HUES64 (cell line): ENCODE measurements around the gene LMO7.
"Not testable (repeated sequence)": the region's sequence is repeated elsewhere in the genome, so short reads cannot be mapped to it uniquely, and the experiment has no call there.

ENCODE experiments used
- H3K27ac ChIP-seq: 2 replicates; pipeline ENCODE4 v1.7.0; 2013; ENCODE audit warnings: low read depth, low read length, inconsistent platforms
- H3K27me3 ChIP-seq: 2 replicates; pipeline ENCODE4 v1.6.1; 2013; ENCODE audit warnings: mild to moderate bottlenecking, low read length; ENCODE audit not compliant: insufficient read depth
- H3K36me3 ChIP-seq: 2 replicates; pipeline ENCODE4 v1.6.1; 2013; ENCODE audit warnings: mild to moderate bottlenecking, low read length; ENCODE audit not compliant: insufficient read depth
- H3K4me1 ChIP-seq: 2 replicates; pipeline ENCODE4 v1.6.1; 2013; ENCODE audit warnings: mild to moderate bottlenecking, low read length, moderate library complexity; ENCODE audit not compliant: insufficient read depth
- H3K4me3 ChIP-seq: 2 replicates; pipeline ENCODE4 v1.5.1; 2013; ENCODE audit warnings: mild to moderate bottlenecking, low read length, moderate library complexity
- H3K9ac ChIP-seq: 2 replicates; pipeline ENCODE4 v1.6.1; 2013; ENCODE audit warnings: mild to moderate bottlenecking, low read depth, low read length
- H3K9me3 ChIP-seq: 2 replicates; pipeline ENCODE4 v1.6.1; 2013; ENCODE audit warnings: low read depth, low read length; ENCODE audit not compliant: insufficient read depth
- WGBS: fragments of 150-250, 120-280 bp; methylation state at CpG from one replicate; pipeline ENCODE4 v1.1.7; 2013; ENCODE audit warnings: missing lambda C conversion rate; 5-methylcytosine and 5-hydroxymethylcytosine counted together

LMO7 gene

DNA sequence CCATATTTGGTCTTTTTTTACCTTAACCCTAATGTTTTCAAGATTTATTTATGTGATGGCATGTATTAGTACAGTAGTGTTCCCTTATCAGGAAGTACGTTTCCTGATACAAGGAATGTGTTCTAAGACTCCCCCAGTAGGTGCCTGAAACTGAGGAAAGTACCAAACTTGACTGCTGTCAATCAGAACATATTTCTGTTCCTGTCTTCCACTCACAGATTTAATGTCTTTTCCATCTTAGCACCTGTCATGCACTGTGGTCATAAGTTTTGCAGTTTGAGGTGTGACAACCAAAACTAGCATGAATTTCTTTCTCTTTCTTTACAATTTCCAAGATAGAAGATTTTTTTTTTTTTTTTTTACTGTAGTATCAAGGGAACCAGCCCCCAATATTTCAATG, 62.9 kb downstream of the LMO7 start:
- Histone ChIP-seq H3K4me1 (no peaks in the 10 kb centered on the region), H3K36me3 (0 out of 2 replicates have a peak, but pooled peaks cover 2% of the 10 kb centered on the region), H3K9me3 (peaks cover 13% of the 10 kb centered on the region), H3K9ac (no peak overlapping the region), H3K27ac (no peak overlapping the region), H3K27me3 (no peaks in the 10 kb centered on the region), H3K4me3 (no peak overlapping the region)
- 100% methylated on average over 1 of the region's 1 CpG for WGBS

DNA sequence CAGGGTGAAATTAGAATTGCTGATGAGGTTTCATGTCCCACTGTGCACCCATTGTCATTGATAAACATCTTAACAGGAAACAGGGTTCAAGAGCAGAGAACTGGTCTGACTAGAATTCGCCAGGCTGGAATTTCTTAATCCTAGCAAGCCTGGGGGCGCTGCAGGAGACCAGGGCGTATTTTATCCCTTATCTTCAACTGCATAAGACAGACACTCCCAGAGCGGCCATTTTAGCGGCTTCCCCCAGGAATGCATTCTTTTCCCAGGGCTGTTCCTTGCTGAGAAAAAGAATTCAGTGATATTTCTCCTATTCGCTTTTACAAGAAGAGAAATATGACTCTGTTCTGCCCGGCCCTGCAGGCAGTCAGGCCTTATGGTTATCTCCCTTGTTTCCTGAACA, 63.6 kb downstream of the LMO7 start:
- H3K4me3 ChIP-seq, H3K36me3 ChIP-seq, H3K9ac ChIP-seq, H3K27me3 ChIP-seq, H3K27ac ChIP-seq, H3K4me1 ChIP-seq: not testable (repeated sequence)
- 93% methylated on average over 7 of the region's 7 CpGs for WGBS
- H3K9me3 ChIP-seq, result peaks cover 13% of the 10 kb centered on the region

DNA sequence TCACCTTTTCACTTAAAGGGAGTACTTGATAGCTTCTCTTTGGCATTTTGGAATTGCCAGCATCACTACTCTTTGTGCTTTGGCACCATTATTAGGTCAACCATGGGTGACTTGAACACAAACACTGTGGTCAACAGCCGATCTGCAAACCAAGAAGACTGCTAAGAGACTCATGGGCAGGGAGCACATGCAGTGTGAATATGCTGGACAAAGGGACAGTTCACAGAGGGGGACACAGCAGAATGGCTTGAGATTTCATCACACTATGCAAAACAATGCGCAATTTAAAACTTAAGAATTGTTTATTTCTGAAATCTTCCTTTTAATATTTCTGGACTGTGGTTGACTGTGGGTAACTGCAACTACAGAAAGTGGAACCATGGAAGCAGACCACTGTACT, 64.4 kb downstream of the LMO7 start:
- Histone ChIP-seq H3K9ac (no peak overlapping the region), H3K36me3 (0 out of 2 replicates have a peak, but pooled peaks cover 2% of the 10 kb centered on the region), H3K27me3 (no peaks in the 10 kb centered on the region), H3K27ac (no peak overlapping the region), H3K4me3 (no peak overlapping the region), H3K9me3 (peaks cover 13% of the 10 kb centered on the region), H3K4me1 (0 out of 2 replicates have a peak, but pooled peaks cover 5% of the 10 kb centered on the region)
- 94% methylated on average over 2 of the region's 2 CpGs for WGBS

DNA sequence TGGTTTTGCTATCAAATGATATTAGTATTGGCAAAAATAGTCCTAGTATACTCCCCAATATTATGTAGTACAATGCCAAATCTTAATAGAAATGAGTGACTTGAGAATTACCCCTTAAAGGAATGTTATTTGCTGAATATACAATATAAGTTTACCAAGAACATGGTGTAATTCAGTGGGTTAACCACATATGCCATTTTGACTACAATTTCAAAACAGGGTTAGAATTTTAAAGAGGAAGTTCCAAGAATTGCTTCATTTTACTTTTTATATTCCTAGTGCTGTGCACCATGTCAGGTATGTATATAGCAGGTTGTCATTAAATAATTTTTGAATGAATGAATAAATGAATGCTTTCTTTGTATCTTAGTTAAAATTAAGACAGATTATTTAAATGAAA, 66.3 kb downstream of the LMO7 start:
- Histone ChIP-seq H3K36me3 (0 out of 2 replicates have a peak, but pooled peaks cover 2% of the 10 kb centered on the region), H3K27ac (no peak overlapping the region), H3K9ac (no peak overlapping the region)

DNA sequence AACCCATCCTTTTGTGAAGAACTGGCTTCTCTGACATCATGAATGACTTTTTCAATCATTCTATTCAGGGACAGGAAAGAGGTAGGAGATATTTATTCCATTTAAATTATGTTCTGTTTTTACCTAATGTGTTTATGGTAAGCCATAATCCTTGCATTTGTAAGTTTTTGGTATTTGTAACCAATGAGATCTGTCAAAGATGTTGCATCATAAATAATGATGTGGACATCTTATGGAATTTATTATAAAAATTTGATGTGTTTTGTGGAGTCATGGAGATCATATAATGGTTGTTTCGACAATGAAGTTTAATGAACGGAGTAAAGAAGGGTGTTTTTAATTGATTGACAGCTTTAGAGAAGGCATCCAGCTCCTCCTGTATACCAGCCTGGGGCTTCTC, 67.6 kb downstream of the LMO7 start:
- Histone ChIP-seq H3K9me3 (peaks cover 12% of the 10 kb centered on the region), H3K27me3 (no peaks in the 10 kb centered on the region), H3K4me1 (0 out of 2 replicates have a peak, but pooled peaks cover 5% of the 10 kb centered on the region), H3K27ac (no peak overlapping the region), H3K36me3 (0 out of 2 replicates have a peak, but pooled peaks cover 2% of the 10 kb centered on the region), H3K9ac (no peak overlapping the region), H3K4me3 (no peak overlapping the region)
- WGBS, result 97% methylated on average over 2 of the region's 2 CpGs

More for the DNA sequence above, 66.3 kb downstream of the LMO7 start:
- Histone ChIP-seq H3K4me1 (0 out of 2 replicates have a peak, but pooled peaks cover 5% of the 10 kb centered on the region), H3K27me3 (no peaks in the 10 kb centered on the region), H3K9me3 (peaks cover 13% of the 10 kb centered on the region), H3K4me3 (no peak overlapping the region)

DNA sequence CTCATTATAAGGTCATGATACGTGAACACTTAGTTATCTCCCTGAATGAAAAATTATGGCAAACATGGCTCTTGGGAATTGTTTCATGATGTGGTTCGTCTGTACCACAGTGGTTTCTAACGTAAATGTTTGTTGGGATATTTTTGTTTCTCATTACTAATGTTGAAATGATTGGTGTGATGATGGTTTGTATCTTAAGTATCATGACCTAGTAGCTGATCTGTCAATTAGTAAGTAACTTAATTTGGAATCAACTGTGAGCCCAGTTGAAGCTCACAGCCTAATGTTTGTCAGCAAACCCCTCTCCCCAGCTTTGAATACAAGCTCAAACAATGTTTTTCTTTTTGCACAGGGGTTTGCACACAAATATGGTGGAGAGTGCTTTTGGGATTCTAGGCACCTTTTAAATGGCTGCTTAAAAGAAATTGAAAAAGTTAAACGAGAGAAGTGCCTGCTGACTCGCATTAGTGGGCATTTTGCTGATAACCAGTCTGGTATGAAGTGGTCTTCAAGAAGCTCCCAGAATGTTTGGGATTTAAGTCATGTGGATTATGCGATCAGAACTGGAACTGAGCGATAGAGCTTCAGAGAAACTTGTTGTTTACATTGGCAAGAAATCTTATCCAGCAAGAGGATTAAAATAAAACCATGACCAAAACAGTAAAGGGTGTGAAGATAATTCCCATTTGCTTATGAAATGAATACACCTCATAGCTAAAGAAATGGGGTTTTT, 68.2 kb downstream of the LMO7 start:
- H3K4me3 ChIP-seq, result no peak overlapping the region
- H3K27ac ChIP-seq, result no peak overlapping the region
- H3K27me3 ChIP-seq, result no peaks in the 10 kb centered on the region
- H3K4me1 ChIP-seq, result 0 out of 2 replicates have a peak, but pooled peaks cover 5% of the 10 kb centered on the region
- peaks cover 6% of the 10 kb centered on the region; the same call in 1 of the 2 replicates for H3K9me3 ChIP-seq
- no peaks in the 10 kb centered on the region for H3K36me3 ChIP-seq
- 94% methylated on average over 7 of the region's 7 CpGs for WGBS
- no peak overlapping the region for H3K9ac ChIP-seq

DNA sequence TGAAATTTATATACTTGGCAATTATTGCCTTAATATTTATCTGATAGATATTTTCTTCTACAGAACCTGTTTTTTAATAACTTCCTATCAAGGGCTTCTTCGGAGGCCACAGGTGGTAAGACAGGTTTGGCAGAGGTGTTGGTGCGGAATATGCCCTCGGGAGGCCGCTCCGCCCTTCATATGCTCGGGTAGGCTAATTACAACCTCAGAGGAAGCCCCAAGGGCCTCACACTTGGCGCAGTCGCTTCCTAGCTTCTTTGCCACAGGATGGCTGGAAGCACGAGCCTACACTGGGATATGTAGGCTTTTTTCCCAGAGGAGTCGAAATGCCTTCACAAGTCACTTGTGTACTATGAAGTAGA, 68.8 kb downstream of the LMO7 start:
- Histone ChIP-seq H3K9me3 (peaks cover 4% of the 10 kb centered on the region; the same call in 1 of the 2 replicates), H3K4me3 (no peak overlapping the region), H3K4me1 (0 out of 2 replicates have a peak, but pooled peaks cover 5% of the 10 kb centered on the region), H3K36me3 (no peaks in the 10 kb centered on the region), H3K27me3 (no peaks in the 10 kb centered on the region), H3K27ac (no peak overlapping the region), H3K9ac (no peak overlapping the region)
- WGBS, result 93% methylated on average over 10 of the region's 10 CpGs

DNA sequence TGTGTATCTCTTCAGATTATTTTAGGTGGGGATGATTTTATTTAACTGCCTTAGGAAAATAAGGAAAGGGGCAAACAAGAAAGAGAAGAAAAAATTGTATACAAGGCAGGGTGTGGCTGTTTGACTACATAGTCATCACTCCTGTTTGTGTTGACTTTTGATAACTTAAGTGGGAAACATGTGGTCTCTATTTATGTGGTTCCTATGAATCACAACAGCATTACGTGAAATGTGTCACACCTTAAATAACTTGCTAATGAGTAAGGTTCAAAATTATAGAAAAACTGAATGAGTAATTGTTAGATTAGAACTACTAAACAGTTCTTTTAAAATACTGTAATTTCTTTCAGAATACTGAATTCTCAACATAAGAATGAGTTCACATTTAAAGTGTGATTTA, 69.3 kb downstream of the LMO7 start:
- Histone ChIP-seq H3K27ac (no peak overlapping the region), H3K4me3 (no peak overlapping the region), H3K9me3 (peaks cover 2% of the 10 kb centered on the region; the same call in 1 of the 2 replicates), H3K36me3 (no peaks in the 10 kb centered on the region), H3K9ac (no peak overlapping the region), H3K4me1 (0 out of 2 replicates have a peak, but pooled peaks cover 5% of the 10 kb centered on the region), H3K27me3 (no peaks in the 10 kb centered on the region)
- WGBS, result no CpG with 5 or more reads among the region's 1 CpG

DNA sequence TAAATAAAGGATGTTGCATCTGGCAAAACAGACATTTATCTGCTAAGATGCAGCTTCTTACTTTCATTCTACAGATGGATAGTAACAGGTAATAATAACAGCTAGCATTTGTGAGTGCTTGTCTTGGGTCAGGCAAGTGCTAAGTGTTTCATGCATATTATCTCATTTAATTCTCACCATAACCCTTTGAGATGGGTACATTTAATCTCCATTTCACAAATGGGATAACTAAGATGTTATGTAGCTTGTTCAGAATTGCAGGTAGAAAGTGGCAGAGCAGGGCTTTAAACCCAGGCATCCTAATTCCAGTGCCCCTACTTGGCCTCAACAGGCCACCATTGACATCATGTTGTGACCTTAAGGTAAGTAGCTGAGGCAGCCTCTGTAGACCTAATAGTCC, 69.8 kb downstream of the LMO7 start:
- H3K36me3 ChIP-seq, result no peaks in the 10 kb centered on the region
- no peaks in the 10 kb centered on the region for H3K9me3 ChIP-seq
- H3K4me1 ChIP-seq, result 0 out of 2 replicates have a peak, but pooled peaks cover 5% of the 10 kb centered on the region
- H3K27me3 ChIP-seq, result no peaks in the 10 kb centered on the region
- H3K4me3 ChIP-seq, result no peak overlapping the region
- no peak overlapping the region for H3K27ac ChIP-seq
- no peak overlapping the region for H3K9ac ChIP-seq

DNA sequence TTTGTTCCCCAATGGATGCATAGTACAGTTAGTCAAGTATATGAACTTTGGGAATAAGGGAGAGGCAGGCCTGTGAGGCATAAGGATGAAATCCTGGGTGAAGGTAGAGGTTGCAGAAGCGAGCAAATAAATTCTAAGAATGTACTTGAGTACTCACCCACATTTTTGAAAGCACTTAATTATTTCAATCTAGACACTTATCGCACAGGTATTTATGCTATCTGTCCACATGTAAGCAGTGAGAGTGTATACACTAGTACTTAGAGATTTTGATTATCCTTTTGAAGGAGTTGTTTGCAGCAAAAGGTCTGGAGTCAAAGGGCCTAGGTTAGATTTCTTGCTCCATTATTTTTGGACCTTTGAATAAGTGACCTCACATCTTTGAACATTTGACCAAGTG, 77.7 kb downstream of the LMO7 start:
- no peaks in the 10 kb centered on the region for H3K27me3 ChIP-seq
- H3K9ac ChIP-seq, result no peak overlapping the region
- H3K36me3 ChIP-seq, result no peaks in the 10 kb centered on the region
- no peak overlapping the region for H3K27ac ChIP-seq
- 90% methylated on average over 2 of the region's 2 CpGs for WGBS
- H3K4me3 ChIP-seq, result no peak overlapping the region
- no peaks in the 10 kb centered on the region for H3K4me1 ChIP-seq
- H3K9me3 ChIP-seq, result no peaks in the 10 kb centered on the region

DNA sequence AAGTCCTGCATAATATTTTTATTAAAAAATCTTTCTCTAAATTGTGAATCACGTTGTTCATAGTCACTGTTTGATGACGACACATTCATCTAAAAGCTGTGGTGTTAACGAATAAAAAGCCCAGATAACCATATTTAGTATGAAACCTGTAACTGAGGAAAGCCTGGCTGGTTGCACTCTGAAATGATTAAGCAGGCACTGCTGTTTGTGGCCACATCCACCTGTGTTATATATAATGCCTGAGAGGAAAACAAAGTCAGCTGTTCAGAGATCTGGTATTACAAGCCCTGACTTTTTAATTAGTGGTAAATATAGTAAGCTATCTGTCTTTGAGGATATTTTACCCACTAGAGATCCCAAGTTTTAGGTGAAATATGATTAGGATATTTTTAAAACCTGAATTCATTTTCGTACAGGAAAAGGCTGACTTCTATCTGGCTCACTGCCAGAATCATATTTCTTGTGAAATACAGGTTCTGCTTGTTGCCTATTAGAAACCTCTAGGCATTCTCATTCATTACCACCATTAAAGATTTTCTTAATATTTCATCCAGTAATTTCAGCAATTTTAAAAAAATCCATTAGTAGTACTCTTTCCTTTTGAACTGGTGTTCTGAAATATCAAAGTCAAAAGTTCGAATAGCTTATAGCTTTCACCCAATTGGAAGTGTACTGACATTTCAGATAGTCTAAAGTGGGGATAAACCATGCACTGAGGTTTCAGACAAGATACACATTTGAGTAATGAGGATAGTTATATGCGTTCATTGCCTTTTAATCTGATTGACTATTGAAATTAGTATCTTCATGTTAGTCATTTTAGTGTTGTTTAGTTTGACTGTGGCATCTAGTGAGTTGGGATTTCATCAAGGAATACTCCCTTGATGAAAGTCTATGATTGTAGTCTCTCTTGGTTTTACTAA, 79.7 kb downstream of the LMO7 start:
- 96% methylated on average over 6 of the region's 6 CpGs for WGBS
- Histone ChIP-seq H3K9me3 (no peaks in the 10 kb centered on the region), H3K4me3 (no peak overlapping the region), H3K27ac (no peak overlapping the region), H3K9ac (no peak overlapping the region), H3K4me1 (no peaks in the 10 kb centered on the region), H3K36me3 (no peaks in the 10 kb centered on the region), H3K27me3 (no peaks in the 10 kb centered on the region)
